GM12878 (cell line): ENCODE results near the gene HIRA. TPM values are rescaled to one million over a fixed set of nuclear protein-coding genes. Genes with fewer than 3 reads are reported as not detected.

ENCODE experiments used
- ATAC-seq: fragments of 200-7000 bp; cut with Tn5 transposase; 3 replicates; pipeline ENCODE4 v1.9.1; 2020; ENCODE audit warnings: mild to moderate bottlenecking, moderate library complexity
- BruUV-seq: library from RNA; stranded (reverse); fragments of 400-500 nt; replicated peaks from 2 replicates; lab custom pipeline; 2021; lab: Mats Ljungman, UMichigan
- CTCF ChIA-PET: fragments of 300-600 bp; sonication (Branson Sonifier 250); formaldehyde crosslinking; extraction: SDS; loops from one replicate; lab custom pipeline; 2021; ENCODE audit warnings: inconsistent platforms; lab: Yijun Ruan, JAX
- POLR2A ChIA-PET: fragments of 350-600 bp; formaldehyde crosslinking; extraction: SDS; loops from one replicate; lab custom pipeline; 2021; ENCODE audit warnings: inconsistent platforms; lab: Charles Lee
- RAD21 ChIA-PET: fragments of 300-600 bp; sonication (Branson Sonifier 250); formaldehyde crosslinking; loops from one replicate; lab custom pipeline; 2023; ENCODE audit warnings: antibody characterized with exemption; ENCODE audit not compliant: unreplicated experiment; lab: Charles Lee
- SMC1A ChIA-PET: fragments of 300-600 bp; sonication (Branson Sonifier 250); formaldehyde crosslinking; loops from one replicate; lab custom pipeline; 2023; ENCODE audit not compliant: unreplicated experiment, uncharacterized antibody; lab: Charles Lee
- DNase-seq: peaks from one replicate; pipeline ENCODE4 v3.0.0-alpha.2; 2011; ENCODE audit warnings: low read depth, low spot score
- FAIRE-seq: peaks from 3 replicates; lab custom pipeline; 2011; peaks lifted over from hg19 to GRCh38; lab: Jason Lieb, UNC
- H2AFZ ChIP-seq: 2 replicates; pipeline ENCODE4 v1.6.0; 2011; ENCODE audit warnings: low read depth, low read length, control low read depth; ENCODE audit not compliant: control insufficient read depth
- H3K27ac ChIP-seq: 2 replicates; pipeline ENCODE4 v1.5.1; 2011; ENCODE audit warnings: control low read depth; ENCODE audit not compliant: control insufficient read depth, insufficient read depth
- H3K27me3 ChIP-seq, 2 experiments: replicated peaks in 1 of 2; 2 replicates each; pipeline versions ENCODE4 v1.6.0 to v1.6.1; 2011; ENCODE audit warnings: low read length in 1 of 2; ENCODE audit not compliant: control insufficient read depth in 2 of 2, insufficient read depth in 2 of 2
- H3K36me3 ChIP-seq, 2 experiments: 2 replicates each; pipeline ENCODE4 v1.5.1; 2011; ENCODE audit warnings: low read length in 1 of 2; ENCODE audit not compliant: control insufficient read depth in 2 of 2, insufficient read depth in 2 of 2
- H3K4me1 ChIP-seq: 2 replicates; pipeline ENCODE4 v1.6.1; 2011; ENCODE audit warnings: mild to moderate bottlenecking, low read length, moderate library complexity, mixed read lengths; ENCODE audit not compliant: control insufficient read depth, insufficient read depth
- H3K4me2 ChIP-seq: 2 replicates; pipeline ENCODE4 v1.6.0; 2011; ENCODE audit warnings: control low read depth; ENCODE audit not compliant: control insufficient read depth, insufficient read depth
- H3K4me3 ChIP-seq: fragments of 200-600 bp; sonication (generic); 2 replicates; pipeline ENCODE4 v1.5.1; 2016
- H3K79me2 ChIP-seq: 2 replicates; pipeline ENCODE4 v1.6.0; 2011; ENCODE audit warnings: low read length; ENCODE audit not compliant: control insufficient read depth, insufficient read depth
- H3K9ac ChIP-seq: 2 replicates; pipeline ENCODE4 v1.8.0; 2011; ENCODE audit warnings: low read length, control low read depth, mixed read lengths; ENCODE audit not compliant: control insufficient read depth, insufficient read depth
- H3K9me3 ChIP-seq: replicated peaks from 3 replicates; pipeline ENCODE4 v1.5.1; 2011; ENCODE audit warnings: mild to moderate bottlenecking, low read length; ENCODE audit not compliant: control insufficient read depth, insufficient read depth
- H4K20me1 ChIP-seq: 2 replicates; pipeline ENCODE4 v1.6.0; 2011; ENCODE audit not compliant: control insufficient read depth, insufficient read depth
- ATF2 ChIP-seq: IDR thresholded peaks from 2 replicates; pipeline ENCODE4 v1.6.1; 2012; ENCODE audit warnings: low read length, inconsistent platforms
- CREB1 ChIP-seq: IDR thresholded peaks from 2 replicates; pipeline ENCODE4 v1.6.1; 2012; ENCODE audit warnings: low read depth, mild to moderate bottlenecking, inconsistent platforms
- CREM ChIP-seq: IDR thresholded peaks from 2 replicates; pipeline ENCODE4 v1.6.1; 2014; ENCODE audit warnings: antibody characterized with exemption, low read depth
- ESRRA ChIP-seq: IDR thresholded peaks from 2 replicates; pipeline ENCODE4 v1.6.1; 2012; ENCODE audit warnings: mild to moderate bottlenecking, low read length, improper control_type of control experiment
- EZH2 ChIP-seq: IDR thresholded peaks from 2 replicates; pipeline ENCODE4 v1.6.1; 2012; ENCODE audit warnings: low read depth, mild to moderate bottlenecking, control low read depth, inconsistent platforms, low read length, borderline replicate concordance; ENCODE audit not compliant: control insufficient read depth
- NKRF ChIP-seq: fragments of 450-650 bp; conservative IDR thresholded peaks from 2 replicates; pipeline ENCODE4 v1.6.1; 2017; ENCODE audit warnings: mild to moderate bottlenecking, moderate library complexity
- NR2F1 ChIP-seq: fragments of 450-650 bp; conservative IDR thresholded peaks from 2 replicates; pipeline ENCODE4 v1.6.1; 2017; ENCODE audit warnings: mild to moderate bottlenecking
- NRF1 ChIP-seq: conservative IDR thresholded peaks from 2 replicates; pipeline ENCODE4 v1.6.1; 2011; ENCODE audit warnings: mild to moderate bottlenecking, low read depth, low read length, improper control_type of control experiment
- PAX8 ChIP-seq: fragments of 450-650 bp; IDR thresholded peaks from 2 replicates; pipeline ENCODE4 v1.6.1; 2017; ENCODE audit warnings: mild to moderate bottlenecking, moderate library complexity
- RFX5 ChIP-seq: IDR thresholded peaks from 2 replicates; pipeline ENCODE4 v1.6.1; 2011; ENCODE audit warnings: low read depth, low read length, improper control_type of control experiment
- SMARCA5 ChIP-seq: fragments of 450-650 bp; IDR thresholded peaks from 2 replicates; pipeline ENCODE4 v1.6.1; 2017; ENCODE audit warnings: mild to moderate bottlenecking
- SUPT20H ChIP-seq: IDR thresholded peaks from 2 replicates; pipeline ENCODE4 v1.6.1; 2011; ENCODE audit warnings: low read depth, mild to moderate bottlenecking, low read length, moderate library complexity, borderline replicate concordance; ENCODE audit not compliant: control insufficient read depth
- ZBED1 ChIP-seq: IDR thresholded peaks from 2 replicates; pipeline ENCODE4 v1.6.1; 2016; ENCODE audit warnings: borderline replicate concordance
- ZNF274 ChIP-seq: IDR thresholded peaks from one replicate; pipeline ENCODE4 v1.8.0; 2011; ENCODE audit not compliant: insufficient read length, insufficient read depth
- WGBS: methylation state at CpG from one replicate; pipeline ENCODE4 v1.1.6; 2016; ENCODE audit warnings: low lambda C conversion rate; ENCODE audit not compliant: insufficient replicate concordance, insufficient coverage; ENCODE audit errors: missing lambda C conversion rate; 5-methylcytosine and 5-hydroxymethylcytosine counted together
- in situ Hi-C: fragments of 300-500 bp; cut with MboI; formaldehyde crosslinking; loops from 9 replicates; pipeline ENCODE4 v1.14.3; 2018; ENCODE audit warnings: mixed read lengths
- intact Hi-C: fragments of 100-400 bp; cut with micrococcal nuclease; formaldehyde crosslinking; loops from one replicate; pipeline ENCODE4 v1.14.2; 2022; ENCODE audit not compliant: unreplicated experiment
- polyA plus RNA-seq, 11 experiments: library from polyadenylated mRNA; depleted of rRNA in 4 of 11; unstranded in 6 of 11; stranded (reverse) in 5 of 11; fragments of >200 nt; fragmentation: Nextera tagmentation in 4 of 11; fragmentation: Illumina TruSeq in 1 of 11; extraction: Ambion mirVana in 4 of 11; extraction: Trizol in 1 of 11; gene quantifications; 1 replicate in 1 of 11; 2 replicates in 10 of 11; pipeline versions ENCODE4 v1.2.1 to v1.2.3, GENCODE V29; 2011 to 2016; ENCODE audit warnings: inconsistent platforms in 2 of 11, missing spikeins in 2 of 11, low read depth in 1 of 11
- total RNA-seq, 4 experiments: library from RNA; depleted of rRNA in 3 of 4; stranded (reverse); fragments of >200 nt in 3 of 4; fragmentation: Illumina TruSeq in 1 of 4; extraction: Trizol in 1 of 4; gene quantifications; 2 replicates each; pipeline versions ENCODE4 v1.2.1 to v1.2.3, GENCODE V29; 2013 to 2021

Gene HIRA
- total and polyA plus RNA-seq, 10 of the 15 experiments (the other 5 are each of a cell fraction or from before 2014, with no cell fraction given) = 0.34 to 32.7 (median 14.5) TPM

GRCh38 chr22:19349778-19350475 is 81.6 kb downstream of the HIRA start:
- DNase-seq = no peak
- RAD21 ChIA-PET = no interaction called here
- Histone ChIP-seq H3K36me3 (peaks cover 21 to 24% of the 10 kb centered on the region in 2 experiments), H3K4me1 (no peaks in the 10 kb centered on the region), H3K79me2 (no peaks in the 10 kb centered on the region), H3K27ac (no peak overlapping the region), H3K4me3 (no peak overlapping the region), H3K4me2 (no peak overlapping the region), H4K20me1 (no peaks in the 10 kb centered on the region), H2AFZ (no peak overlapping the region), H3K9me3 (no peaks in the 10 kb centered on the region), H3K9ac (no peak overlapping the region), H3K27me3 (no peaks in the 10 kb centered on the region)
- in situ Hi-C loops = no loop called here
- CTCF ChIA-PET = interaction anchor here (0.7 kb wide), 1 partner anchor 281 kb away, joined by 3 read pairs; no protein-coding TSS in a partner anchor
- no peak for FAIRE-seq
- POLR2A ChIA-PET = no interaction called here
- BruUV-seq = TSS peak; percentile 43
- no peak for ATAC-seq
- 100% methylated on average over 3 of the region's 5 CpGs for WGBS
- SMC1A ChIA-PET = no interaction called here
- intact Hi-C loops = no loop called here
- TF ChIP-seq NR2F1 (no peak), ESRRA (no peak), CREM (no peak), ATF2 (no peak)
- TF ChIP-seq, all 136 proteins: peak for 0

GRCh38 chr22:19346677-19347265 is 84.8 kb downstream of the HIRA start:
- ChIA-PET POLR2A (no interaction called here), RAD21 (no interaction called here), SMC1A (no interaction called here), CTCF (interaction anchor here (1.3 kb wide), 1 partner anchor 168 kb away, joined by 3 read pairs; the partner anchor contains the start of gene SLC25A1)
- no peak overlapping the region for H3K4me2 ChIP-seq
- FAIRE-seq = no peak
- 98% methylated on average over 6 of the region's 6 CpGs for WGBS
- H3K79me2 ChIP-seq = no peaks in the 10 kb centered on the region
- DNase-seq = no peak
- no peak overlapping the region for H3K27ac ChIP-seq
- H3K36me3 ChIP-seq = peaks cover 10 to 14% of the 10 kb centered on the region in 2 experiments
- H4K20me1 ChIP-seq = no peaks in the 10 kb centered on the region
- no peak overlapping the region for H3K4me3 ChIP-seq
- BruUV-seq = no TSS peak
- intact Hi-C loops = no loop called here
- TF ChIP-seq RFX5 (no peak), ZBED1 (no peak), SUPT20H (no peak), SMARCA5 (no peak), PAX8 (no peak), NRF1 (no peak), ZNF274 (no peak), EZH2 (no peak), NKRF (no peak), CREB1 (no peak)
- H2AFZ ChIP-seq = no peak overlapping the region
- no peak overlapping the region for H3K9ac ChIP-seq
- no peaks in the 10 kb centered on the region for H3K9me3 ChIP-seq
- no peaks in the 10 kb centered on the region for H3K27me3 ChIP-seq
- in situ Hi-C loops = no loop called here
- no peaks in the 10 kb centered on the region for H3K4me1 ChIP-seq
- no peak for ATAC-seq
